ENCODE results near the gene C18orf54.
"Not testable (repeated sequence)": the region's sequence is repeated elsewhere in the genome, so short reads cannot be mapped to it uniquely, and the experiment has no call there.

DNA sequence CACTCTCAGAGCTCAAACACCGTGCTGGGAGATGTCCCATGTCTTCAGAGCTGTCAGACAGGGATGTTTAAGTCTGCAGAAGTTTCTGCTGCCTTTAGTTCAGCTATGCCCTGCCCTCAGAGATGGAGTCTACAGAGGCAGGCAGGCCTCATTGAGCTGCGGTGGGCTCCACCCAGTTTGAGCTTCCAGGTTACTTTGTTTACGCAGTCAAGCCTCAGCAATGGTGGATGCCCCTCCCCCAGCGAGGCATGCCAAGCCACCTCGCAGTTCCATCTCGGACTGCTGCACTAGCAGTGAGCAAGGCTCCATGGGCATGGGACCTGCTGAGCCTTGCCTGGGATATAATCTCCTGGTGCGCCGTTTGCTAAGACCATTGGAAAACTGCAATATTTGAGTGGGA lies 48.1 kb upstream of the C18orf54 start:
- not testable (repeated sequence) for TF ChIP-seq ZFP3 (tag by site-specific recombination; IDR thresholded peaks at IDR 0.05; ENCODE audit: low read depth); ZNF121 (tag by site-specific recombination; IDR thresholded peaks at IDR 0.05); ZNF843 (tag by site-specific recombination; IDR thresholded peaks at IDR 0.05); ZNF311 (tag by site-specific recombination; IDR thresholded peaks at IDR 0.05; ENCODE audit: borderline replicate concordance)
- TF ChIP-seq, protein P1, sequence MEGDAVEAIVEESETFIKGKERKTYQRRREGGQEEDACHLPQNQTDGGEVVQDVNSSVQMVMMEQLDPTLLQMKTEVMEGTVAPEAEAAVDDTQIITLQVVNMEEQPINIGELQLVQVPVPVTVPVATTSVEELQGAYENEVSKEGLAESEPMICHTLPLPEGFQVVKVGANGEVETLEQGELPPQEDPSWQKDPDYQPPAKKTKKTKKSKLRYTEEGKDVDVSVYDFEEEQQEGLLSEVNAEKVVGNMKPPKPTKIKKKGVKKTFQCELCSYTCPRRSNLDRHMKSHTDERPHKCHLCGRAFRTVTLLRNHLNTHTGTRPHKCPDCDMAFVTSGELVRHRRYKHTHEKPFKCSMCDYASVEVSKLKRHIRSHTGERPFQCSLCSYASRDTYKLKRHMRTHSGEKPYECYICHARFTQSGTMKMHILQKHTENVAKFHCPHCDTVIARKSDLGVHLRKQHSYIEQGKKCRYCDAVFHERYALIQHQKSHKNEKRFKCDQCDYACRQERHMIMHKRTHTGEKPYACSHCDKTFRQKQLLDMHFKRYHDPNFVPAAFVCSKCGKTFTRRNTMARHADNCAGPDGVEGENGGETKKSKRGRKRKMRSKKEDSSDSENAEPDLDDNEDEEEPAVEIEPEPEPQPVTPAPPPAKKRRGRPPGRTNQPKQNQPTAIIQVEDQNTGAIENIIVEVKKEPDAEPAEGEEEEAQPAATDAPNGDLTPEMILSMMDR (tag by site-specific recombination; IDR thresholded peaks at IDR 0.05), result not testable (repeated sequence)
- TF ChIP-seq, protein P2, sequence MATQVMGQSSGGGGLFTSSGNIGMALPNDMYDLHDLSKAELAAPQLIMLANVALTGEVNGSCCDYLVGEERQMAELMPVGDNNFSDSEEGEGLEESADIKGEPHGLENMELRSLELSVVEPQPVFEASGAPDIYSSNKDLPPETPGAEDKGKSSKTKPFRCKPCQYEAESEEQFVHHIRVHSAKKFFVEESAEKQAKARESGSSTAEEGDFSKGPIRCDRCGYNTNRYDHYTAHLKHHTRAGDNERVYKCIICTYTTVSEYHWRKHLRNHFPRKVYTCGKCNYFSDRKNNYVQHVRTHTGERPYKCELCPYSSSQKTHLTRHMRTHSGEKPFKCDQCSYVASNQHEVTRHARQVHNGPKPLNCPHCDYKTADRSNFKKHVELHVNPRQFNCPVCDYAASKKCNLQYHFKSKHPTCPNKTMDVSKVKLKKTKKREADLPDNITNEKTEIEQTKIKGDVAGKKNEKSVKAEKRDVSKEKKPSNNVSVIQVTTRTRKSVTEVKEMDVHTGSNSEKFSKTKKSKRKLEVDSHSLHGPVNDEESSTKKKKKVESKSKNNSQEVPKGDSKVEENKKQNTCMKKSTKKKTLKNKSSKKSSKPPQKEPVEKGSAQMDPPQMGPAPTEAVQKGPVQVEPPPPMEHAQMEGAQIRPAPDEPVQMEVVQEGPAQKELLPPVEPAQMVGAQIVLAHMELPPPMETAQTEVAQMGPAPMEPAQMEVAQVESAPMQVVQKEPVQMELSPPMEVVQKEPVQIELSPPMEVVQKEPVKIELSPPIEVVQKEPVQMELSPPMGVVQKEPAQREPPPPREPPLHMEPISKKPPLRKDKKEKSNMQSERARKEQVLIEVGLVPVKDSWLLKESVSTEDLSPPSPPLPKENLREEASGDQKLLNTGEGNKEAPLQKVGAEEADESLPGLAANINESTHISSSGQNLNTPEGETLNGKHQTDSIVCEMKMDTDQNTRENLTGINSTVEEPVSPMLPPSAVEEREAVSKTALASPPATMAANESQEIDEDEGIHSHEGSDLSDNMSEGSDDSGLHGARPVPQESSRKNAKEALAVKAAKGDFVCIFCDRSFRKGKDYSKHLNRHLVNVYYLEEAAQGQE (tag by site-specific recombination; IDR thresholded peaks at IDR 0.05), result not testable (repeated sequence)
- TF ChIP-seq, protein P3, sequence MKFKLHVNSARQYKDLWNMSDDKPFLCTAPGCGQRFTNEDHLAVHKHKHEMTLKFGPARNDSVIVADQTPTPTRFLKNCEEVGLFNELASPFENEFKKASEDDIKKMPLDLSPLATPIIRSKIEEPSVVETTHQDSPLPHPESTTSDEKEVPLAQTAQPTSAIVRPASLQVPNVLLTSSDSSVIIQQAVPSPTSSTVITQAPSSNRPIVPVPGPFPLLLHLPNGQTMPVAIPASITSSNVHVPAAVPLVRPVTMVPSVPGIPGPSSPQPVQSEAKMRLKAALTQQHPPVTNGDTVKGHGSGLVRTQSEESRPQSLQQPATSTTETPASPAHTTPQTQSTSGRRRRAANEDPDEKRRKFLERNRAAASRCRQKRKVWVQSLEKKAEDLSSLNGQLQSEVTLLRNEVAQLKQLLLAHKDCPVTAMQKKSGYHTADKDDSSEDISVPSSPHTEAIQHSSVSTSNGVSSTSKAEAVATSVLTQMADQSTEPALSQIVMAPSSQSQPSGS (tag by site-specific recombination; IDR thresholded peaks at IDR 0.05; ENCODE audit: low read depth), result not testable (repeated sequence)
- TF ChIP-seq, protein P4, sequence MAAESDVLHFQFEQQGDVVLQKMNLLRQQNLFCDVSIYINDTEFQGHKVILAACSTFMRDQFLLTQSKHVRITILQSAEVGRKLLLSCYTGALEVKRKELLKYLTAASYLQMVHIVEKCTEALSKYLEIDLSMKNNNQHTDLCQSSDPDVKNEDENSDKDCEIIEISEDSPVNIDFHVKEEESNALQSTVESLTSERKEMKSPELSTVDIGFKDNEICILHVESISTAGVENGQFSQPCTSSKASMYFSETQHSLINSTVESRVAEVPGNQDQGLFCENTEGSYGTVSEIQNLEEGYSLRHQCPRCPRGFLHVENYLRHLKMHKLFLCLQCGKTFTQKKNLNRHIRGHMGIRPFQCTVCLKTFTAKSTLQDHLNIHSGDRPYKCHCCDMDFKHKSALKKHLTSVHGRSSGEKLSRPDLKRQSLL (tag by site-specific recombination; IDR thresholded peaks at IDR 0.05), result not testable (repeated sequence)

Data from HEK293 (cell line).